ENCODE data around the gene RPL37.

DNA sequence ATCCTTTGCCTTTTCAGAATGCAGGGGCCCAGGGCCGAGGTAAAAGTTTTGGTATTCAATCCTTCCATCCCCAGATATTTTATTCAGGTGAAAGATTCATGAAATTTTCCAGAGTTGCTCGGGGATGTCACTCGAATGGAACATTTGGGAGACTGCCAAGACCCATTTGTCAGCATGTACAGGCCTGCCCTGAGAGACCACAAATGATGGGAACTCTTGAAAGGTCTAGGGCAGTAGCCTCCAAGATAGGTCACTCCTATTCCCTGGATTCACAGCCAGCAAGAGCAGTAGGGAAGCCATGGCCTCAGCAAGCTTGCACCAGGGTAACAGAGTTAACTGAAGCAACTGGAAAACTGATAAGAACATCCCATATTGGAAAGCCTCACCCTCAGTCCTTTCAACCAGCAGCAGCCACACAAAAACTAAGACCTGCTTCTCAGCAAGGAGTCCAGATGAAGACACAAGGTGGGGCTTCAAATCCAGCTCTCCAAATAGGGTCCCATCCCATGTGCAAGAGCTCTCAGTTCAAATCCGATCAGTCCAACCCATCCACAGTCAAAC lies 18.7 kb upstream of the RPL37 start:
- TF ChIP-seq, protein P1, sequence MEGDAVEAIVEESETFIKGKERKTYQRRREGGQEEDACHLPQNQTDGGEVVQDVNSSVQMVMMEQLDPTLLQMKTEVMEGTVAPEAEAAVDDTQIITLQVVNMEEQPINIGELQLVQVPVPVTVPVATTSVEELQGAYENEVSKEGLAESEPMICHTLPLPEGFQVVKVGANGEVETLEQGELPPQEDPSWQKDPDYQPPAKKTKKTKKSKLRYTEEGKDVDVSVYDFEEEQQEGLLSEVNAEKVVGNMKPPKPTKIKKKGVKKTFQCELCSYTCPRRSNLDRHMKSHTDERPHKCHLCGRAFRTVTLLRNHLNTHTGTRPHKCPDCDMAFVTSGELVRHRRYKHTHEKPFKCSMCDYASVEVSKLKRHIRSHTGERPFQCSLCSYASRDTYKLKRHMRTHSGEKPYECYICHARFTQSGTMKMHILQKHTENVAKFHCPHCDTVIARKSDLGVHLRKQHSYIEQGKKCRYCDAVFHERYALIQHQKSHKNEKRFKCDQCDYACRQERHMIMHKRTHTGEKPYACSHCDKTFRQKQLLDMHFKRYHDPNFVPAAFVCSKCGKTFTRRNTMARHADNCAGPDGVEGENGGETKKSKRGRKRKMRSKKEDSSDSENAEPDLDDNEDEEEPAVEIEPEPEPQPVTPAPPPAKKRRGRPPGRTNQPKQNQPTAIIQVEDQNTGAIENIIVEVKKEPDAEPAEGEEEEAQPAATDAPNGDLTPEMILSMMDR (IDR thresholded peaks at IDR 0.05), result no peak
- TF ChIP-seq POLR2AphosphoS5 (IDR thresholded peaks at IDR 0.05) (no peak), EP300 (IDR thresholded peaks at IDR 0.05) (no peak)
